SIG-M5 treated with dmso at 0.1 percent for 504 hours (cell line): ENCODE data around the gene KIF26A.
"Not testable (repeated sequence)": the region's sequence is repeated elsewhere in the genome, so short reads cannot be mapped to it uniquely, and the experiment has no call there.

Source experiments
- DNase-seq: peaks from one replicate; lab custom pipeline; 2025; ENCODE audit not compliant: unreplicated experiment; lab: John Stamatoyannopoulos, UW

The KIF26A gene

DNA sequence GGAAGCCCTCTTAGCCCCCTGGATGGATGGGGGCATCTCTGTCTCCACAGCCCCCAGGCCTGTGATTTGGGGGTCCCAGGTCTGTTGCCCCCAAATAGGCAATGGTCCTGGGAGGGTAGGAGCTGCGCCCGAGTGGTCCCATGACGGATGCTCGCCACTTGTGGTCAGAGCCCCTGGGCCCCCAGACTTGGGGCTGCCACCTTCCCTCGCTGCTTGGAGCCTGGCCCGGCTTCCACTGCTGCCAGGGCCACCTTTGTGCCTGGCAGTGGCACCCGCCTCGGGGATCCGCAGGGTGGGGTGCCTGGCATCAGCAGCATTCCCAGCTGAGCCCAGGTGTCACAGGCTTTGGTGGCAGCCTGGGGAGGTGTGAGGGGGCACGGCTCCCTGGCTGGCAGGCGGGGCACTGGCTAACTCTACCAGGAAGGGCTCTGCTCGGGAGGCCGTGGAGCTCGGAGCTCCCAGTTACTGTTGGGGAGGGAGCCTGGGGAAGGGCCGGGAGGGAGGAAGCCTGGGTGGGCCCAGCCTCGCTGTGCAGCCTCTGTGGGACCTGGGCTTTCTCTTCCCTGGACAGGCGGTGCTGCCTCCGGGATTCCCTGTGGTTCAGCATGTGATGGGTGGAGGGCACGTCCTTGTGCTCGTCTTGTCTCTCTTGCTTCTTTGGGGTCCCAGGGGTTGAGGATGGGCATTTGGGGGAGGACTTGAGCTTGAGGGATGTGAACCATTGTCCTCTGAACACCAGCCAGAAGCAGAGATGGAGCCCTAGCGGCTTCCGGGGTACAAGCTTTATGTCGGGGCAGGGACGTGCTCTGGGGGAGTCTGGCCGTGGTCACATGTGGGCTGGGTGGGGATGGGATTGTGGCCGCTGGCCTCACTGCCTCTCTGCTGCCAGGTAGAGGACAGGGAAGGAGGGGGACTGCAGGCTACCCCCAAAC, 5.4 kb downstream of the KIF26A start:
- no peak for DNase-seq

DNA sequence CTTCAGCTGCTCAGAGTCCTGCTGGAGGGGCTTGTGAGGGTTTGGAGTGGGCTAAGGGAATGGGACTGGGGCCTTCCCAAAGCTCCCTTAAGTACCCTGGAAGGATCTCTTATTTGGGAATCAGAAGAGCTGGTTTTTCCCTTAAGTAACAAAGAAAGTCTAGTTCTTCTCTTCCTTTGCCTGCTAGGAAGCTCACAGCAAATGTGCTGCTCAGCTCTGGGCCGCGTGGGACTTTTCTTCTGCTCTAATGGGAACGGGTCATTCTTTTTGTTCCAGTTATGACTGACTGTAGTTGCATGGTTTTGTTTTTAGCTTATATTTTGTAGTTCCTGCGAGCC, 6.0 kb downstream of the KIF26A start:
- DNase-seq = no peak

DNA sequence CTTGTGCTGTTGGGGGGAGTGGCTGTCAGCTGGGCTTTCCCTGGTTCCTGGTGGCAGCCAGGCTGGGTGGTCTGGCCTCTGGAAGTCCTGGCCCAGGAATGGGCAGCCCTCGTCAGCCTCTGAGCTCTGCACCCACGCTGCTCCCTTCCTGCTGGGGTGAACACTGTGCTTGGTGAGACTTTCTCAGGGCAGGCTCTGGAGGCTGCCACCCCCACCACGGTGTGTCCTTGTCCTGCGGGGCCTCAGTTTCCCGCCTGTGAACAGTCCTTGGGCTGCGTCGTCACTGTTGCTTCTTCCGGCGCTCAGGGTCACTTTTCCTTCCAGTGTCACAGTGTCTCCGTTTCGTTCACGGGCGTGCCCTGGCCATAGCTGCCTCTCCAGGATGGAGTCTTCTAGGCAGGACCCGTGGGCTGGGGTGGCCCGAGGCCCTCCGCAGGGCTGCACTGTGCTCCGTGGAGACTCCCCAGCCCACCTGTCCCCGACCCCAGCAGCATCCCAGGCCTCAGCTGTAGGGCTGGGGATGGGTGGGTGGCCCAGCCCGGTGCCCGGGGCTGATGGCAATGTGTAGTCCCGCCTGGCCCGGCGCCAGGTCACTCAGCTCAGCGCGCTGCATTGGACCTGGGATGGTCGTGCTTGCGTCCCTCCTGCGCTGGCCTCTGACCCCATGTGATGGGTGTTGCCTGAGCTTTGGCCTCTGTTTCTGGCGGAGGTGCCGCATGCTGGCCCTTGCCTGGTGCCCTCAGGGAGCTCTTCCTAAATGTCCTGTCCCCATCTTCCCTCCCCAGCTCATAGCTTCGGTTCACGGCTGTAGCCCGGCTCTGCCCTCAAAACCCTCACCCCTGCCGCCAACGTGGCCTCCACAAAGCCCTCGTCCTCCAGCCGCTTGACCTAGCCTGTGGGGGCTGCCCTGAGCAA, 6.8 kb downstream of the KIF26A start:
- no peak for DNase-seq

DNA sequence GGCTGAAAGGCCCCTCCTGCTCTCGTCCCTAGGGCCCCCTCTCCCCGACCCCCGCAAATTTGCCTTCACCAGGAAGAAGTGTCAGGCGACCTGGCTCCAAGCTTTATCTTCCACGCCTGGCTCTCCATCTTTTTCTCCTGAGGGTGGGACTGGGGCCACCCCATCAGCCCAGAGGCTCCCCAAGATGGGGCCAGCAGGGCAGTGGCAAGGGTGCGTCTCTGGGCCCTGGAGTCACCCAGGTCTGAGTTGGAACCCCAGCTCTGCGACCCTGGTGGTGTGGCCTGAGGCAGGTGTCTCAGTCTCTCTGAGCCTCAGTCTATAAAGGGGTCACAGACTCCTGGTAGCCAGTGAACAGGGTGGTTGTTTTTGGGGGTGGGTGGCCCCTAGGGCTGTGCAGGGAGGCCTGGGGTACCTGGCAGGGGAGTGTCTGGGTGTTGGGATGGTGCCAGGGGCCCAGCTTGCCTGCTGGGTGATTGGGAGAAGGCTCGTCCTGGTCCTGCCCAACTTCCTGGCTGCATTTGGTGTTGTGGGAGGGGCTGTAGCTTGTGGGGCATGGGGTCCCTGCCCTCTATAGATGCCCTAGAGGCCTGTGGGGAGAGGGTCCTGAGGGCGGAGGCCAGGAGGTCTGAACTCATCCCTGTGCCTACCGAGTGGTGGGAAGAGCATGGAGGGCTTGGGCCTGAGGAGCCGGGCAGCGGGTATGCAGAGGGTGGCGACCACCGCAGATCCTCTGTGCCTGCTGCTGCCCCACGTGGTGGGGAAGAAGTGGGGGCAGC, 7.6 kb downstream of the KIF26A start:
- no peak for DNase-seq

DNA sequence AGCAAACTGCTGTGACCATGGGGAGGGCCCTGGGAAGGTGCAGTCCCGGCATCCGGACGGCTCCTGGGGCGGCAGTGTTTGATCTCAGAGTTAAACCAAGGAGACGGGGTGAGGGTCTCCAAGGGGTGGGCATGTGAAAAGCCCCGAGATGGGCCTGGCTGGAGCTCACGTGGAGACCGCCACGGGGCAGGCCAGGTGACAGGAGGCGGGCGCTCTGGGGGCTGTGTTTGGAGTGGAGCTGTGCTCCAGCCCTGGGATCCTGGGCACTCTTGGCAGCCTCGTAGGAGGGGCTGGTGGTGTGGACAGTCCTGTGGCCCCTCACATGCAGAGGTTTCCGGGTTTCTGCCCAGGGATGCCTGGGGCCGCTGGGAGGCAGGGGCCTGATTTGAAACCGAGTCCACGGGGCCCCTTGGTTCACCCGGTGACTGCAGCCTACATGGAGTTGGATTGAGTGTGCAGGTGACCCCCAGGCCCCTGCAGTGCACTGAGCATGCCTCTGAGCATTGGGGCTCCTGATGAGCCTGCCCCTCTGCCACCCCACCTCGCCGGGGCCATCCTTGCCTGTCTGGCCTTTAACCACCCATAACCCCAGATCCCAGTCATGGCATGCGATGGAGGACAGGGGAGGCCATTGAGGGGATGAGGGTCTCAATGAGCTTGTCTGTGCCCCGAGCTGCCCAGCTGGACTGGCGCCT, 8.4 kb downstream of the KIF26A start:
- no peak for DNase-seq

DNA sequence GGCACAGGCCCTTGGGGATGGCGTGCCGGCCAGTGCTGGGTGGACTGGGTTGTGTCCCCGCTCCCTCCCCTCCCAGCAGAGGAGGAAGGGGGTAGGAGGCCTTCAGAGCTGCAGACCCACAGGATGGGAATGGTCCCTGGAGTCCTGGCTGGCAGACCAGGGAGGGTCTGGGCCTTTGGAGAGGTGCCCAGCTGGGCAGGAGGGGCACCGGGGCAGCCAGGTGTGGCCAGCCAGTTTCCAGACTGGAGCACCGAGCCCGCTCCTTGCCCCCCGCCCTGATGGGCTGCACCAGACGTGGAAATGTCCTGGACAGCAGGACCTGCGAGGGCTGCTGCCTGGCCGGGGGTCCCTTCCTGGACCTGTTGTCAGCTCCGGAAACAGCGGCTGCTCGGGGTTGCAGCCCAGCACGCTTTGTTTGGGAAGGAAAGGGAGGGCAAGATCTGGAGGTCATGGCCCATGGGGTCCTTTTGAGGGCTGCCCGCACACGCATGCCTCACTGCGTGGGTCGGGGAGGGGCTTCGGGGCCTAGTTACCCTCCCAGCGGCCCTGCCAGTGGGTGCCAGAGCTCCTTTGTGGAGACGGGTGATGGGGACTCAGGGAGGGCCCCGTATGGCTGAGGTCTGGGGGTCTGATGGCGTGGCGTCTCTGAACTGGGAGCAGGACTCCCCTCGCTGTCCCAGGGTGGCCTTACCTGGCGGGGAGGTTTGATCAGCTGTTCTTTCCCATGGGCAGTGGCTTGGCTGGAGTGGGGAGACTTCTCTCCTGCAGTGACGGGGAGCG, 9.1 kb downstream of the KIF26A start:
- no peak for DNase-seq

DNA sequence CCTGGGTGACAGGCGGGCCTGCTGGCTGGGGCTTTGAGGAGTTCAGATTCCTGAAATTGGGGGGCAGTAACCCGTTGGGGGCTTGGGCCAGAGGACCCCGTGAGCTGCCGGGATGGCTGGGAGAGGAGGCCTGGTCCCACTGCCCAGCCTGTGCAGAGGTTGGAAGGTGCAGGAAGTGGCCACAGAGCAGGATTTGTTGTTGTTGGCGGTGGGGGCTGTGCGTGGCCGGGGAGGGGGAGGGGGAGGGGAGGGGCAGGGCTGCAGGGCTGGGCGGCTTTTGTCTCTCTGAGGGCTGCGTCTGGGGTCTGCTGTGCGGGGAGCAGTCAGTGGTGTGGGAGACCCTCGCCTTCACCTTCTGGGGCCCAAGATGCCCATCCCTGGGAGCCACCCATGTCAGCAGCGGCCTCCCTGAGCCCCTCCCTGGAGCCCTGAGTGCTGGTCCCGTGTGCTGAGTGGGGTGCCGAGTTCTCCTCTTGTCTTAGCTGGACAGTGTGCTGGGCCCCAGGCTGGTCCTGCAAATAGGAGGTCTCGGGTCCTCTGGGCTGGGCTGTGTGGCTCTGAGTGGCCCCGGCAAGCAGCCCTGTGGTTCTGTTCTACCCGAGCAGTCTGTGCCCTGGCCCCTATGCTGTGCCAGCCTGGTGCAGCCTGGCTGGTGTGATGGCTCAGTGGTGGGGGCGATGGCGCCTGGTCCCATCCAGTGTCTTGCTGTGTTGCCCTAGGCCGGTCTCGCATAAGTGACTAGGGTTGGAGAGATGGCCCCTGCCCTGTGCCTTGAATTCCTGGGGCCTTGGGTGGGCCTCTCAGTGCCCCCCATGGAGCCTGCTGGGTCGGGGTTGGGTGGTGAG, 10.3 kb downstream of the KIF26A start:
- DNase-seq = no peak

DNA sequence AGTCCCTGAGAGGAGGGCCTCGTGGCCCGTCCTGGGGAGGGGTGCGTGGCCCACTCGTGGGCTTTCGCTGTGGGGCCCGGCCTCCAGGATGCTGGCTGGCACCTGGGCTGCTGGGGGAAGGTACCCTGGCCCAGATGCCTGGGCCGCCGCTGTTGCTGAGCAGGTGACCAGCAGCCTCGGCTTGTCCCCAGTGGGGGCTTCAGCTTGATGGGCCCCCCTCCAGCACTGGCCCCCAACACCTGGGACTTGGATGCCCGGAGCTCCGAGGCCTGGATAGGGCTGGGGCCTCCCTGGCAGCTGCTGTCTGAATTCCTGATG, 10.8 kb downstream of the KIF26A start:
- DNase-seq = no peak

DNA sequence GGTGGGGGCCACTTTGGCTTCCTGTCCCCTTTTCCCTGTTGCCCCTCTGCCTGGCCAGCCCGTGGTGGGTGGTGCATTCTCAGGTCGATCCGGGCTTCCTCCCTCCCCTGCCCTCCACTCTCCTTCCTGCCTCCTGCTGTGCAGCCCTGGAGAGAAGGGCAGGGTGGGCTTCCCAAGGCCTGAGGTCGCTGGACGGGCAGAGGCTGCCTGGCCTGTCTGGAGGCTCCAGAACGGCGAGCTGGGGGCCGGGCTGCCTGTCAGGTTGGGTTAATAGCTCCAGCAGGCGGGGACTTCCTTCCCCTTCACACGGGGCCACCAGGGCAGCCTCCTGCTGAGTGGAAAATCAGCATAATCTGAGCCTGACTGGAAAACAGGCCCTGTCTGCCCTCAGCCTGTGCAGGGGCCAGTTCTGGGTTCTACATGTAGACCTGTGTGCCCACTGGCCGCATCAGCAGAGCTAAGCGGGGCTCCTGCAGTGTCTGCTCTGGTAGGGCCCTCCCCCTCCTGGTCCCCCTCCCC, 11.3 kb downstream of the KIF26A start:
- no peak for DNase-seq

DNA sequence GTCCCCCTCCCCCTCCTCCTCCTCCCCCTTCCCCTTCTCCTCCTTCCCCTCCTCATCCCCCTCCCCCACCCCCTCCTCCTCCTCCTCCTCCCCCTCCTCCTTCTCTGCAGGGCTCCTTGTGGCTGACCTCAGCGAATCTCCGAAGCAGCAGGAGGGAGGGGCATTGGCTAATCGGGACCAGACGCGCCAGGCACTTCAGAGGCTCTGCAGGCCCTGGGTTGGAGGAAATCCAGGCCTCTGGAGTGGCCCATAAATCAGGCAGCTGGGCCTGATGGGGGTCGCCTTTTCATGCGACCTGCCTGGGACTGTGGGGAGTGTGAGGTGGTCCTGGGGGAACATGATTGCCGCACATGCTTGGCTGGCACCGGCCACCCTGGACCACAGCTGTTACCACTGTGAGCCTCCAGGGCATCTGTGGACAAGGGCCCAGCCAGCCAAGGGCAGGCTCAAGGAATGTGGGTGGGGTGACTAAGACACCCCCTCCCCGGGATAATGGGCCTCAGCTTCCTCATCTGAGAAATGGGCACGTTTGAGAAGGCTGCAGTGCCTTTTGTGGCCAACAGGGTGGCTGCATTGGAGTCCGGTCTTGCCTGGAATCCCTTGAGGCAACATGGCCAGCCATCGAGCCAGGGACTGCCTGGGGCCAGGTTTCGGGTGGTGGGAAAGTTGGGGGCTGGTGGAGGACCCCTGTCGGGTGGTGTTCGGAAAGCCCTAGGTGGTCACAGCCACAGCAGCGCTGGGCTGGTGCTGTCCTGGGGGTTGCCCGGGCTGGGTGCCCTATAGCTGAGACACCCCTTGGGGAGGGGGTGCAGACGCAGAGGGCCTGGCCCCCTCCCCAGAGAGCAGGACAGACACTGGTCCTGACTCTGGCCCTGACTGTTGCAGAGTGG, 12.0 kb downstream of the KIF26A start:
- no peak for DNase-seq

DNA sequence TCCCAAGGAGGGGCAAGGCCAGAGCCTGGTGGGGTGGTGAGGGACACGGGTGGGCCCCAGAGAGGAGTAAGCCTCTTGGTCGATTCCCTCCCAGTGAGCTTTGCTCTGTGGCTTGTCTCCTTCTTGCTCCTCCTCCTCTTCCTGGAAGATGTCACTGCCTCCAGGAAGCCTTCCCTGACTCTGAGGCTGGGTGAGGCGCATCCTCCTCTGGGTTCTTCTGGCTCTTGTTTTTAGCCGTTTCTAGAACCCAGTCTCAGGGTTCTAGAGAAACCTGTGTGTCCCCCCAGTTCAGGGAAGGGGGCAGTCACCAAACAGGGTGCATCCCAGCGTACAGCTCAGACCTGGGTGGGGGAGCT, 12.6 kb downstream of the KIF26A start:
- DNase-seq = no peak

DNA sequence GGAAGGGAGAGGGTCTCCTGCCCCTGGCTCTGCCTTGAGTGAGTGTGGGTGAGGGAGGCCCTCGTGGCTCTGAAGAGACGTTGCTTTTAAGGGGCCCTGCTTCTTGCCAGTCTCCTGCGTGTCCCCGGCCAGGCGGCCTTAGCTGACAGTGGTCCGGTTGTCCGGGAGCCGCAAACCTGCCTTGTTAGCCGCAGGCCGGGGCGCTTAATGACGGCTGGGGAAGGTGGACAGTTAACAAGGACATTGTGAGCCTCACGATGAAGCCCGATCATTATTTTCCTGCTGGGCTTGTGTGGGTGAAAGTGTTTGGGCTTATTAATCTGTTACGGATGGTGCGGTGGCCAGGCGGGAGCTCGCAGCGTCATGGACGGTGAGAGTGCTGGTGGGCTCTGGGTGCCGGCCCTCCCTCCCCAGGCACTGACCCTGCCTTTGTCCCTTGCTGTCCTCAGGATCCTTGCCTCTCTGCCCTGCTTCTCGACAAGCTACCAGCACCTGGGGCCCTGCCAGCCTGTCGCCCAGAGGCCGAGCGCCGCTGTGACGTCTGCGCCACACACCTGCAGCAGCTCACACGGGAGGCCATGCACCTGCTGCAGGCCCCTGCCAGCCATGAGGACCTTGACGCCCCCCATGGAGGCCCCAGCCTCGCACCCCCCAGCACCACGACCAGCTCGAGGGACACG, 13.3 kb downstream of the KIF26A start:
- no peak for DNase-seq

DNA sequence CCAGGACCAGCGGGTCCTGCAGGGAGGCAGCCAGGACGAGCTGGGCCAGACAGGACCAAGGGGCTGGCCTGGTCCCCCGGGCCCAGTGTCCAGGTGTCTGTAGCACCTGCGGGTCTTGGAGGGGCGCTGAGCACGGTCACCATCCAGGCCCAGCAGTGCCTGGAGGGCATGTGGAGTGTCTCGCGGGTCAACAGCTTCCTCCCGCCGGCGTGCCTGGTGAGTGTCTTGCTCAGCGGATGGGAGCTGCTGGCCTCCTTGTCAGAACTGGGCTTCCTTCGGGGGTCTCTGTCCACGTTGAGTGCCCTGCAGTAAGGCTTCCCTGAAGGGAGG, 13.8 kb downstream of the KIF26A start:
- no peak for DNase-seq

DNA sequence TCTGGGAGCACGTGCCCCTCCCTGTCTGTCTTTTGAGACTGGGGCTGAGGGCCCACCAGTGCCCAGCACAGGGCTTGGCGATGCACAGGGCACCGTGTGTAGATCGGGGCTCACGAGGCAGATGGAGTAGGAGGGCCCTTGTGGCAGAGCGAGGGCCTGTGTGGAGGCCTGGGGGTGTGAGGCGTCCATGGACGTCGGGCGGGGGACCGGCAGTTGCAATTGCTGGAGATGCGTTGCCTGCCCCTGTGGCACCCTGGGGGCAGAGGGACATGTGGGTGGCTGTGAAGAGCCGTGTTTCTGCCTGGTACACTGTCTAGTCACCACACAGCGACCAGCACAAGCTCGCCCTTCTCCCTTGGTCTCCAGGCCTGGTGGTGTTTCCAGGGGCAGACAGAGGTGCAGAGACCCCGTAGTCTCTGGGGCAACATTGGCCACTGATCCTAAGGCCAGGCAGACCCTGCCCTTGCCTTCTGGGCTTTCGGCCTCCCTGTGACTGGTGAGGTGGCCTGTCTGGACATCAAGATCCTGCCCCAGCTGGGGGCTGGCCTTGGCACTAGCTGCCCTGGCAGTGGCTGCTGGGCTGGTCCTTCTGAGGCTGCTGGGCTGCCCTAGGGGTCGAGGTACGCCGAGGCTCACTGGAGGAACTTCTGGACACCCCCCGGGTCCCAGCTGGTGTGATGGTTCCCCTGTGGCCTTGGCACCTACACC, 14.5 kb downstream of the KIF26A start:
- no peak for DNase-seq

DNA sequence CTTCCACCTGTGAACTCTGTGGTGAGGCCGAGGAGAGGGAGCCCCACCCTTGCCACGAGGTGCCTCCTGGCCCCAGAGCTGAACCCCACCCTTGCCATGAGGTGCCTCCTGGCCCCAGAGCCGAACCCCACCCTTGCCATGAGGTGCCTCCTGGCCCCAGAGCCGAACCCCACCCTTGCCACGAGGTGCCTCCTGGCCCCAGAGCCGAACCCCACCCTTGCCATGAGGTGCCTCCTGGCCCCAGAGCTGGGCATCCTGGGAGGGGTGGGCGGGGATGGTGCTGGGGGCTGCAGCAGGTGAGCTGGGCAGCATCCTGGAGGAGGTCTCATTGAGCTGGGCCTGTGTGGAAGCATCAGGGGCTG, 15.0 kb downstream of the KIF26A start:
- not testable (repeated sequence) for DNase-seq

DNA sequence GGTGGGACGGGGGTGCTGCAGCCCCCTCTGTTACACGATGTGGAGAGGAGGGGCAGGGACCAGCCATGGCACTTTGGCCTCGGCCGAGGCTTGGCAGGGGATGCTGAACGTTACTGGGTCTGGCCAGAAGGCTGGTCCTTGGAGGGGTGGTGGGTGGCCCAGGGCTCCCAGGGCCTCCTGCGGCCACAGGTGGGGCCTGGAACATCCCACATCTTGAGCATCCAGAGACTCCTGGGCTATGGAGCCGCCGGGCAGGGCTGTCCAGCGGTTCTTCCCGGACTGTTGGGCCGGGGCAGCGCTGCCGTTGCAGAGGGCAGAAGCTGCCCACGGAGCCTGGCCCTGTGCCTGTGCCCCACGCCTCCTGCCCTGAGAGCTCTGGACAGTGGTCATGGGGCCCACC, 15.9 kb downstream of the KIF26A start:
- no peak for DNase-seq

DNA sequence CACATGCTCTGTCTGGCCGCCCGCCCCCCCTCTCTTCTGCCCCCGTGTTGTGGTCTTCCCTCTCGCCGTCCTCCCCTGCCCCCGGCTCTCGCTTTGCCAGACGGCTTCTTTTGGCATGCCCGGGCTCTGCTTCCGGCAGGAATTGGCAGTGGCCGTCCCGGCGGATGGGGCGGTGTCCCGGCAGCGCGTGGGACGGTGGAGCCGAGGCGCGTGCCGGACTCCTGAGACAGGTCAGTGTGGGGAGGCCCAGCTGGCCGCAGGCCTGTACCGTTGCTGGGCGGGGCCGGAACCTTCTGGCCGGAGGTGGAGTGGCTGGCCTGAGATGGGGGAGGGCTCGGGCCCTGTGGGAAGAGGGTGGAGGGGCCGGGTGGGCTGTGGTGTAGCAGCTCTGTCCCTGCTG, 17.1 kb downstream of the KIF26A start:
- DNase-seq = no peak
